GM12878 (cell line): ENCODE results near the gene PODXL2. TPM values are rescaled to one million over a fixed set of nuclear protein-coding genes. Genes with fewer than 3 reads are reported as not detected.

ENCODE experiments used
- ATAC-seq: fragments of 200-7000 bp; cut with Tn5 transposase; 3 replicates; pipeline ENCODE4 v1.9.1; 2020; ENCODE audit warnings: mild to moderate bottlenecking, moderate library complexity
- BruUV-seq: library from RNA; stranded (reverse); fragments of 400-500 nt; replicated peaks from 2 replicates; lab custom pipeline; 2021; lab: Mats Ljungman, UMichigan
- CTCF ChIA-PET: fragments of 300-600 bp; sonication (Branson Sonifier 250); formaldehyde crosslinking; extraction: SDS; loops from one replicate; lab custom pipeline; 2021; ENCODE audit warnings: inconsistent platforms; lab: Yijun Ruan, JAX
- POLR2A ChIA-PET: fragments of 350-600 bp; formaldehyde crosslinking; extraction: SDS; loops from one replicate; lab custom pipeline; 2021; ENCODE audit warnings: inconsistent platforms; lab: Charles Lee
- RAD21 ChIA-PET: fragments of 300-600 bp; sonication (Branson Sonifier 250); formaldehyde crosslinking; loops from one replicate; lab custom pipeline; 2023; ENCODE audit warnings: antibody characterized with exemption; ENCODE audit not compliant: unreplicated experiment; lab: Charles Lee
- SMC1A ChIA-PET: fragments of 300-600 bp; sonication (Branson Sonifier 250); formaldehyde crosslinking; loops from one replicate; lab custom pipeline; 2023; ENCODE audit not compliant: unreplicated experiment, uncharacterized antibody; lab: Charles Lee
- DNase-seq: peaks from one replicate; pipeline ENCODE4 v3.0.0-alpha.2; 2011; ENCODE audit warnings: low read depth, low spot score
- FAIRE-seq: peaks from 3 replicates; lab custom pipeline; 2011; peaks lifted over from hg19 to GRCh38; lab: Jason Lieb, UNC
- H2AFZ ChIP-seq: 2 replicates; pipeline ENCODE4 v1.6.0; 2011; ENCODE audit warnings: low read depth, low read length, control low read depth; ENCODE audit not compliant: control insufficient read depth
- H3K27ac ChIP-seq: 2 replicates; pipeline ENCODE4 v1.5.1; 2011; ENCODE audit warnings: control low read depth; ENCODE audit not compliant: control insufficient read depth, insufficient read depth
- H3K27me3 ChIP-seq, 2 experiments: replicated peaks in 1 of 2; 2 replicates each; pipeline versions ENCODE4 v1.6.0 to v1.6.1; 2011; ENCODE audit warnings: low read length in 1 of 2; ENCODE audit not compliant: control insufficient read depth in 2 of 2, insufficient read depth in 2 of 2
- H3K36me3 ChIP-seq, 2 experiments: 2 replicates each; pipeline ENCODE4 v1.5.1; 2011; ENCODE audit warnings: low read length in 1 of 2; ENCODE audit not compliant: control insufficient read depth in 2 of 2, insufficient read depth in 2 of 2
- H3K4me1 ChIP-seq: 2 replicates; pipeline ENCODE4 v1.6.1; 2011; ENCODE audit warnings: mild to moderate bottlenecking, low read length, moderate library complexity, mixed read lengths; ENCODE audit not compliant: control insufficient read depth, insufficient read depth
- H3K4me2 ChIP-seq: 2 replicates; pipeline ENCODE4 v1.6.0; 2011; ENCODE audit warnings: control low read depth; ENCODE audit not compliant: control insufficient read depth, insufficient read depth
- H3K4me3 ChIP-seq: fragments of 200-600 bp; sonication (generic); 2 replicates; pipeline ENCODE4 v1.5.1; 2016
- H3K79me2 ChIP-seq: 2 replicates; pipeline ENCODE4 v1.6.0; 2011; ENCODE audit warnings: low read length; ENCODE audit not compliant: control insufficient read depth, insufficient read depth
- H3K9ac ChIP-seq: 2 replicates; pipeline ENCODE4 v1.8.0; 2011; ENCODE audit warnings: low read length, control low read depth, mixed read lengths; ENCODE audit not compliant: control insufficient read depth, insufficient read depth
- H3K9me3 ChIP-seq: replicated peaks from 3 replicates; pipeline ENCODE4 v1.5.1; 2011; ENCODE audit warnings: mild to moderate bottlenecking, low read length; ENCODE audit not compliant: control insufficient read depth, insufficient read depth
- H4K20me1 ChIP-seq: 2 replicates; pipeline ENCODE4 v1.6.0; 2011; ENCODE audit not compliant: control insufficient read depth, insufficient read depth
- ATF7 ChIP-seq: fragments of 450-650 bp; IDR thresholded peaks from 2 replicates; pipeline ENCODE4 v1.6.1; 2016; ENCODE audit warnings: low read depth, mild to moderate bottlenecking
- BMI1 ChIP-seq: fragments of 450-650 bp; IDR thresholded peaks from 2 replicates; pipeline ENCODE4 v1.6.1; 2016; ENCODE audit warnings: mild to moderate bottlenecking, moderate library complexity, borderline replicate concordance
- CREB1 ChIP-seq: IDR thresholded peaks from 2 replicates; pipeline ENCODE4 v1.6.1; 2012; ENCODE audit warnings: low read depth, mild to moderate bottlenecking, inconsistent platforms
- CREM ChIP-seq: IDR thresholded peaks from 2 replicates; pipeline ENCODE4 v1.6.1; 2014; ENCODE audit warnings: antibody characterized with exemption, low read depth
- DPF2 ChIP-seq: fragments of 450-650 bp; IDR thresholded peaks from 2 replicates; pipeline ENCODE4 v1.6.1; 2017; ENCODE audit warnings: mild to moderate bottlenecking
- HDGF ChIP-seq: fragments of 450-650 bp; IDR thresholded peaks from 2 replicates; pipeline ENCODE4 v1.6.1; 2016; ENCODE audit warnings: antibody characterized with exemption
- NBN ChIP-seq: fragments of 450-650 bp; IDR thresholded peaks from 2 replicates; pipeline ENCODE4 v1.6.1; 2016
- ZNF622 ChIP-seq: fragments of 450-650 bp; IDR thresholded peaks from 2 replicates; pipeline ENCODE4 v1.6.1; 2017; ENCODE audit warnings: mild to moderate bottlenecking, inconsistent platforms
- WGBS: methylation state at CpG from one replicate; pipeline ENCODE4 v1.1.6; 2016; ENCODE audit warnings: low lambda C conversion rate; ENCODE audit not compliant: insufficient replicate concordance, insufficient coverage; ENCODE audit errors: missing lambda C conversion rate; 5-methylcytosine and 5-hydroxymethylcytosine counted together
- in situ Hi-C: fragments of 300-500 bp; cut with MboI; formaldehyde crosslinking; loops from 9 replicates; pipeline ENCODE4 v1.14.3; 2018; ENCODE audit warnings: mixed read lengths
- intact Hi-C: fragments of 100-400 bp; cut with micrococcal nuclease; formaldehyde crosslinking; loops from one replicate; pipeline ENCODE4 v1.14.2; 2022; ENCODE audit not compliant: unreplicated experiment
- polyA plus RNA-seq, 11 experiments: library from polyadenylated mRNA; depleted of rRNA in 4 of 11; unstranded in 6 of 11; stranded (reverse) in 5 of 11; fragments of >200 nt; fragmentation: Nextera tagmentation in 4 of 11; fragmentation: Illumina TruSeq in 1 of 11; extraction: Ambion mirVana in 4 of 11; extraction: Trizol in 1 of 11; gene quantifications; 1 replicate in 1 of 11; 2 replicates in 10 of 11; pipeline versions ENCODE4 v1.2.1 to v1.2.3, GENCODE V29; 2011 to 2016; ENCODE audit warnings: inconsistent platforms in 2 of 11, missing spikeins in 2 of 11, low read depth in 1 of 11
- total RNA-seq, 4 experiments: library from RNA; depleted of rRNA in 3 of 4; stranded (reverse); fragments of >200 nt in 3 of 4; fragmentation: Illumina TruSeq in 1 of 4; extraction: Trizol in 1 of 4; gene quantifications; 2 replicates each; pipeline versions ENCODE4 v1.2.1 to v1.2.3, GENCODE V29; 2013 to 2021

Gene PODXL2
- total and polyA plus RNA-seq, 10 of the 15 experiments (the other 5 are each of a cell fraction or from before 2014, with no cell fraction given), result 0.03 to 24.4 (median 13.6) TPM; not detected in 2

DNA sequence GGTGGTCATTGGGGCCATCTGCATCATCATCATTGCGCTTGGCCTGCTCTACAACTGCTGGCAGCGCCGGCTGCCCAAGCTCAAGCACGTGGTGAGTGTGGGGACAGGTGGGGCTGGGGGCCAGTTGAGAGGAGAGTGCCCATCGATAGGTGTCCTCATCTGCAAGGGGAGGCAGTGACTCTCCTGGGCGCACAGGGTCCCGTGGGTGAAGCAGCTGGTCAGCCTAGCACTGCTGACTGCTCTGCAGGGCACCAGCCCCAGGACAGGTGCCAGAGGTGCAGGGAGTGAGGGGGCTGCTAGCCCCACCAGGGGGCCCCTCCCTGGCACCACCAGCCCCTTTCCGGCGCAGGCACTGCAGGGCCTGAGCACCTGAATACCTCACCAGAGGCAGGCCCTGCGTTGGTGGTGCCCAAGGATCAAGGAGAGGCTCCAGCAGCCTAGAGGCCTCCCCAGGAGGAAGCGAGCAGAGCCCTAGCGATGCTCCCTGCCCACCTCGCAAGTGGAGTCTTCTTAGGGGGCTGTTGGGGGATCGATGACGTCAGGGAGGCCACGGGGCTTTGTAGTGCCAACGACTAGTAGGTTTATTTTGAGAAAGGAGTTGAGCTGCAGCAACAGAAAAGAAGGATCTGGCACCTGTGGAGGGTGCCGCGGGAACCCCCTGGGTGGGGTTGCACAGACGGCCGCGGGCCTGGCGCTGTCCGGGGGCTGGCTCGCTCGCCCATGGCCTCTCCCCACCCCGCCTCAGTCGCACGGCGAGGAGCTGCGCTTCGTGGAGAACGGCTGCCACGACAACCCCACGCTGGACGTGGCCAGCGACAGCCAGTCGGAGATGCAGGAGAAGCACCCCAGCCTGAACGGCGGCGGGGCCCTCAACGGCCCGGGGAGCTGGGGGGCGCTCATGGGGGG lies 42.8 kb downstream of the PODXL2 start:
- no TSS peak for BruUV-seq
- 15% methylated on average over 43 of the region's 44 CpGs for WGBS
- TF ChIP-seq HDGF (no peak), BMI1 (no peak), ATF7 (peak; percentile 93), ZNF622 (no peak), DPF2 (0 out of 2 replicates have a peak, but pooled peaks have one; percentile 8), CREM (peak; percentile 65), CREB1 (peak; percentile 40; the same call in 1 of the 2 replicates), NBN (peak; percentile 54; the same call in 1 of the 2 replicates)
- Histone ChIP-seq H3K79me2 (peaks cover 7% of the 10 kb centered on the region), H3K27me3 (no peaks in the 10 kb centered on the region), H3K9me3 (no peaks in the 10 kb centered on the region), H3K4me1 (peaks cover 11% of the 10 kb centered on the region; the same call in 1 of the 2 replicates), H3K4me2 (peak overlapping the region; percentile 99), H4K20me1 (no peaks in the 10 kb centered on the region), H2AFZ (peak overlapping the region; percentile 56), H3K36me3 (no peaks in the 10 kb centered on the region), H3K4me3 (peak overlapping the region; percentile 94), H3K27ac (peak overlapping the region; percentile 87), H3K9ac (peak overlapping the region; percentile 95)
- in situ Hi-C loops, result no loop called here
- DNase-seq (no peak), FAIRE-seq (peak; percentile 77), ATAC-seq (peak; percentile 51)
- SMC1A ChIA-PET, result interaction anchor here (1.3 to 1.6 kb wide), 2 partner anchors 143 to 151 kb away, joined by 3 read pairs; no protein-coding TSS in a partner anchor
- CTCF ChIA-PET, result no interaction called here
- POLR2A ChIA-PET, result interaction anchor here (0.6 kb wide), 1 partner anchor 81 kb away, joined by 3 read pairs; the partner anchor contains the start of gene TPRA1
- intact Hi-C loops, result no loop called here
- RAD21 ChIA-PET, result interaction anchor here (1.6 kb wide), 1 partner anchor 151 kb away, joined by 4 read pairs; no protein-coding TSS in a partner anchor
